Neuronal stem cell (in vitro differentiated cells): Measurements from ENCODE around the gene PAK4.
A peak's percentile ranks its signal among the peaks of the same experiment; 100 is the strongest.

Source experiments
- DNase-seq: peaks from one replicate; pipeline ENCODE4 v3.0.0-alpha.2; 2013; ENCODE audit warnings: low spot score
- H2AFZ ChIP-seq: one replicate; pipeline ENCODE4 v1.6.1; 2013; ENCODE audit warnings: mild to moderate bottlenecking, low read length, inconsistent platforms
- H2AK5ac ChIP-seq: 2 replicates; pipeline ENCODE4 v1.6.1; 2013; ENCODE audit warnings: low read depth, mild to moderate bottlenecking, inconsistent platforms, low read length, moderate library complexity, mixed read lengths
- H2BK120ac ChIP-seq: 2 replicates; pipeline ENCODE4 v1.6.1; 2013; ENCODE audit warnings: low read depth, mild to moderate bottlenecking, inconsistent platforms, low read length, moderate library complexity, mixed read lengths
- H2BK12ac ChIP-seq: one replicate; pipeline ENCODE4 v1.6.1; 2013; ENCODE audit warnings: low read length, inconsistent platforms
- H2BK15ac ChIP-seq: 2 replicates; pipeline ENCODE4 v1.6.1; 2013; ENCODE audit warnings: mild to moderate bottlenecking, low read length, inconsistent platforms, mixed read lengths
- H2BK5ac ChIP-seq: one replicate; pipeline ENCODE4 v1.6.1; 2013; ENCODE audit warnings: inconsistent platforms, mild to moderate bottlenecking, low read length, moderate library complexity
- H3K14ac ChIP-seq: one replicate; pipeline ENCODE4 v1.6.1; 2013; ENCODE audit warnings: low read length, inconsistent platforms
- H3K18ac ChIP-seq: 2 replicates; pipeline ENCODE4 v1.6.1; 2013; ENCODE audit warnings: low read length, inconsistent platforms
- H3K23ac ChIP-seq: 2 replicates; pipeline ENCODE4 v1.6.1; 2013; ENCODE audit warnings: low read depth, mild to moderate bottlenecking, mixed read lengths, low read length, inconsistent platforms; ENCODE audit not compliant: poor library complexity
- H3K27ac ChIP-seq: replicated peaks from 3 replicates; pipeline ENCODE4 v1.5.1; 2013; ENCODE audit warnings: low read length, inconsistent platforms
- H3K27me3 ChIP-seq, 3 experiments: 2 replicates each; pipeline ENCODE4 v1.6.1; 2013; ENCODE audit warnings: low read length in 3 of 3, mild to moderate bottlenecking in 2 of 3, inconsistent platforms in 1 of 3, low read depth in 1 of 3, mixed read lengths in 1 of 3, moderate library complexity in 1 of 3; ENCODE audit not compliant: control insufficient read depth in 3 of 3, insufficient read depth in 3 of 3
- H3K36me3 ChIP-seq, 2 donors: replicated peaks in 1 of 2; 2 replicates each; pipeline ENCODE4 v1.6.1; 2013; ENCODE audit warnings: low read length in 2 of 2; ENCODE audit not compliant: control insufficient read depth in 2 of 2, insufficient read depth in 2 of 2
- H3K4ac ChIP-seq: 2 replicates; pipeline ENCODE4 v1.6.1; 2013; ENCODE audit warnings: inconsistent platforms, mild to moderate bottlenecking, low read length, moderate library complexity
- H3K4me1 ChIP-seq, 2 donors: 1 replicate in 1 of 2; 2 replicates in 1 of 2; pipeline ENCODE4 v1.6.1; 2013; ENCODE audit warnings: low read length in 2 of 2, low read depth in 1 of 2; ENCODE audit not compliant: control insufficient read depth in 2 of 2, insufficient read depth in 1 of 2
- H3K4me2 ChIP-seq: one replicate; pipeline ENCODE4 v1.6.1; 2013; ENCODE audit warnings: mild to moderate bottlenecking, low read length, inconsistent platforms; ENCODE audit not compliant: insufficient read depth, poor library complexity, severe bottlenecking
- H3K4me3 ChIP-seq, 2 donors: 2 replicates each; pipeline ENCODE4 v1.5.1; 2013; ENCODE audit warnings: low read length in 2 of 2, mild to moderate bottlenecking in 2 of 2, inconsistent platforms in 1 of 2, moderate library complexity in 1 of 2
- H3K79me1 ChIP-seq: one replicate; pipeline ENCODE4 v1.6.1; 2013; ENCODE audit warnings: low read depth, mild to moderate bottlenecking, inconsistent platforms, low read length, moderate library complexity
- H3K9ac ChIP-seq: one replicate; pipeline ENCODE4 v1.6.1; 2013; ENCODE audit warnings: mild to moderate bottlenecking, low read depth, low read length, inconsistent platforms; ENCODE audit not compliant: poor library complexity
- H3K9me3 ChIP-seq, 2 donors: replicated peaks in 1 of 2; 2 replicates each; pipeline versions ENCODE3 to v1.6.1; 2013; ENCODE audit warnings: low read length in 2 of 2, mild to moderate bottlenecking in 2 of 2, inconsistent platforms in 1 of 2, low read depth in 1 of 2, mixed read lengths in 1 of 2, moderate library complexity in 1 of 2; ENCODE audit not compliant: control insufficient read depth in 2 of 2, insufficient read depth in 1 of 2
- H4K8ac ChIP-seq: one replicate; pipeline ENCODE4 v1.6.1; 2013; ENCODE audit warnings: low read depth, mild to moderate bottlenecking, inconsistent platforms, low read length, moderate library complexity
- H4K91ac ChIP-seq: one replicate; pipeline ENCODE4 v1.6.1; 2013; ENCODE audit warnings: low read length, low read depth, mild to moderate bottlenecking, inconsistent platforms; ENCODE audit not compliant: poor library complexity
- WGBS, 2 donors: extraction: QIAGEN DNeasy Blood & Tissue Kit; methylation state at CpG; one replicate each; pipeline ENCODE4 v1.1.7; 2013; ENCODE audit warnings: missing lambda C conversion rate in 2 of 2, mixed read lengths in 1 of 2; ENCODE audit not compliant: insufficient read length in 2 of 2, insufficient replicate concordance in 1 of 2; ENCODE audit errors: extremely low coverage in 2 of 2; 5-methylcytosine and 5-hydroxymethylcytosine counted together

The PAK4 gene

GRCh38 chr19:39155114-39155700 lies 29.6 kb downstream of the PAK4 start:
- Histone ChIP-seq H3K4me1 (peaks cover 0 to 28% of the 10 kb centered on the region in 2 donors), H2AFZ (no peak overlapping the region), H3K14ac (no peak overlapping the region), H2BK120ac (no peak overlapping the region), H2AK5ac (peak overlapping the region; percentile 60), H4K91ac (no peak overlapping the region), H3K79me1 (peaks cover 25% of the 10 kb centered on the region), H4K8ac (no peak overlapping the region), H3K9ac (no peak overlapping the region), H3K4ac (no peak overlapping the region), H3K36me3 (peaks cover 0 to 5% of the 10 kb centered on the region in 2 donors), H3K4me3 (no peak overlapping the region), H3K4me2 (no peak overlapping the region), H2BK12ac (no peak overlapping the region), H2BK15ac (no peak overlapping the region), H3K23ac (peak overlapping the region; percentile 46), H3K18ac (peak overlapping the region; percentile 32), H3K9me3 (peaks cover 0 to 3% of the 10 kb centered on the region in 2 donors), H3K27ac (peak overlapping the region; percentile 31), H2BK5ac (peak overlapping the region; percentile 28), H3K27me3 (peaks cover 0 to 2% (median 0%) of the 10 kb centered on the region in 3 experiments)
- WGBS, 2 donors = no CpG with 5 or more reads among the region's 11 CpGs
- no peak for DNase-seq

DNA sequence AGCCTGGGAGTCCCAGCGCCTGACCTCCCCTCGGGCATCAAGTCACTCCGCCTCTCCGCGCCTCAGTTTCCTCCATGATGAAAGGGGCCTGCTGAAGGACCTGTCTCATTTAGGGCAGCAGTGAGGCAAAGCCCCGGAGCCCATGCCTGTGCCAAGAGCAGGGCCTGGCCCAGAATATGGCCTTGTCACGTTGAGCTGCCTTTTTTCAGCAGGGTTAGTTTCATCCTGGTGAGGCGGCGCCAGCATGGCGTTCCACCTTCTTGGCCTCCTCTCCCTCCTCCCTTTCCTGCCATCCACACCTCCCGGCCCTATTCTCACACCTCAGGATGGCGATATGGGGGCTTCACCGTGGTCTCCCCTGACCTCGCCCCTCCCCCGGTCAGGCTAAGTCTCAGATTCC lies 30.2 kb downstream of the PAK4 start:
- no peak overlapping the region for H4K91ac ChIP-seq
- H2BK120ac ChIP-seq = no peak overlapping the region
- peaks cover 25% of the 10 kb centered on the region for H3K79me1 ChIP-seq
- H3K27ac ChIP-seq = no peak overlapping the region
- no peak overlapping the region for H3K4ac ChIP-seq
- H3K4me1 ChIP-seq = peaks cover 0 to 25% of the 10 kb centered on the region in 2 donors
- H3K4me2 ChIP-seq = no peak overlapping the region
- no peak overlapping the region for H4K8ac ChIP-seq
- peaks cover 0 to 3% of the 10 kb centered on the region in 2 donors for H3K9me3 ChIP-seq
- H3K4me3 ChIP-seq = no peak overlapping the region
- no peak overlapping the region for H3K23ac ChIP-seq
- peak overlapping the region; percentile 15 for H3K9ac ChIP-seq
- no peak overlapping the region for H2BK15ac ChIP-seq
- WGBS, 2 donors = no CpG with 5 or more reads among the region's 15 CpGs
- peaks cover 0 to 2% (median 0%) of the 10 kb centered on the region in 3 experiments for H3K27me3 ChIP-seq
- H2BK5ac ChIP-seq = peak overlapping the region; percentile 46
- H2AK5ac ChIP-seq = peak overlapping the region; percentile 86
- no peak for DNase-seq
- H2AFZ ChIP-seq = no peak overlapping the region
- no peak overlapping the region for H3K14ac ChIP-seq
- peak overlapping the region; percentile 19 for H3K18ac ChIP-seq
- H2BK12ac ChIP-seq = no peak overlapping the region
- peaks cover 0 to 5% of the 10 kb centered on the region in 2 donors for H3K36me3 ChIP-seq

- Histone ChIP-seq H3K23ac (peak overlapping the region; percentile 67), H3K18ac (peak overlapping the region; percentile 77), H3K4me2 (no peak overlapping the region), H3K4me1 (peaks cover 0 to 24% of the 10 kb centered on the region in 2 donors), H3K9ac (no peak overlapping the region), H2AFZ (no peak overlapping the region), H3K27me3 (peaks cover 0 to 2% (median 0%) of the 10 kb centered on the region in 3 experiments), H4K91ac (no peak overlapping the region), H3K14ac (peak overlapping the region; percentile 49), H2BK15ac (no peak overlapping the region), H4K8ac (no peak overlapping the region), H3K27ac (no peak overlapping the region), H3K36me3 (peaks cover 0 to 5% of the 10 kb centered on the region in 2 donors), H3K4me3 (peak overlapping the region in 1 of 2 donors; percentile 30), H2AK5ac (peak overlapping the region; percentile 91), H3K79me1 (peaks cover 28% of the 10 kb centered on the region), H2BK12ac (no peak overlapping the region), H3K4ac (peak overlapping the region; percentile 56), H2BK5ac (peak overlapping the region; percentile 83), H2BK120ac (no peak overlapping the region), H3K9me3 (peaks cover 0 to 3% of the 10 kb centered on the region in 2 donors)
- no CpG with 5 or more reads among the region's 24 CpGs for WGBS, 2 donors
- DNase-seq = no peak
These were observed 31.0 kb downstream of the PAK4 start for GRCh38 chr19:39156326-39157230.
